M059J (cell line): ENCODE data around the gene JMJD4. TPM values are rescaled to one million over a fixed set of nuclear protein-coding genes. Genes with fewer than 3 reads are reported as not detected.

ENCODE experiments used
- DNase-seq: peaks from one replicate; pipeline ENCODE4 v3.0.0-alpha.2; 2012; ENCODE audit warnings: low read depth
- total RNA-seq: library from RNA; depleted of rRNA; stranded (reverse); fragments of >200 nt; shearing (Covaris generic); gene quantifications from 2 replicates; pipeline ENCODE4 v1.2.3, GENCODE V29; 2014

Gene JMJD4
- total RNA-seq, 1 experiment from 2014 or later: 18.8 TPM

- DNase-seq: peak; percentile 55
Measured at GRCh38 chr1:227753999-227754711, 19.1 kb upstream of the JMJD4 start.

- DNase-seq: no peak
Measured at GRCh38 chr1:227749916-227750710, 15.0 kb upstream of the JMJD4 start.

GRCh38 chr1:227749225-227749624 lies 14.1 kb upstream of the JMJD4 start:
- no peak for DNase-seq

- no peak for DNase-seq
Measured at GRCh38 chr1:227748496-227749182, 13.5 kb upstream of the JMJD4 start.

GRCh38 chr1:227747948-227748495 lies 12.9 kb upstream of the JMJD4 start:
- no peak for DNase-seq

GRCh38 chr1:227747382-227747781 lies 12.3 kb upstream of the JMJD4 start:
- DNase-seq: no peak

- DNase-seq: no peak
Measured at GRCh38 chr1:227746676-227747075, 11.6 kb upstream of the JMJD4 start.

GRCh38 chr1:227745568-227746265 lies 10.6 kb upstream of the JMJD4 start:
- DNase-seq: no peak

- DNase-seq: no peak
Measured at GRCh38 chr1:227744668-227745067, 9.6 kb upstream of the JMJD4 start.

- DNase-seq: no peak
Measured at GRCh38 chr1:227742738-227743715, 7.9 kb upstream of the JMJD4 start.

- no peak for DNase-seq
Measured at GRCh38 chr1:227741166-227741870, 6.2 kb upstream of the JMJD4 start.

GRCh38 chr1:227740401-227740960 lies 5.4 kb upstream of the JMJD4 start:
- no peak for DNase-seq

- DNase-seq: no peak
Measured at GRCh38 chr1:227739636-227740035, 4.5 kb upstream of the JMJD4 start.

GRCh38 chr1:227738820-227739219 lies 3.7 kb upstream of the JMJD4 start:
- no peak for DNase-seq

- DNase-seq: no peak
Measured at GRCh38 chr1:227736814-227737432, 1.8 kb upstream of the JMJD4 start.

- DNase-seq: no peak
Measured at GRCh38 chr1:227735539-227736285, 610 bp upstream of the JMJD4 start.

GRCh38 chr1:227734546-227734855 lies 601 bp downstream of the JMJD4 start:
- peak; percentile 9 for DNase-seq

GRCh38 chr1:227733751-227734545 lies 1.2 kb downstream of the JMJD4 start:
- no peak for DNase-seq
